ENCODE measurements around the gene HIRIP3. TPM values are rescaled to one million over a fixed set of nuclear protein-coding genes. Genes with fewer than 3 reads are reported as not detected.

The HIRIP3 gene
- total and polyA plus RNA-seq, 2 of the 13 experiments (the other 11 are each of a cell fraction or from before 2014, with no cell fraction given): 12.6 to 17.2 TPM

DNA sequence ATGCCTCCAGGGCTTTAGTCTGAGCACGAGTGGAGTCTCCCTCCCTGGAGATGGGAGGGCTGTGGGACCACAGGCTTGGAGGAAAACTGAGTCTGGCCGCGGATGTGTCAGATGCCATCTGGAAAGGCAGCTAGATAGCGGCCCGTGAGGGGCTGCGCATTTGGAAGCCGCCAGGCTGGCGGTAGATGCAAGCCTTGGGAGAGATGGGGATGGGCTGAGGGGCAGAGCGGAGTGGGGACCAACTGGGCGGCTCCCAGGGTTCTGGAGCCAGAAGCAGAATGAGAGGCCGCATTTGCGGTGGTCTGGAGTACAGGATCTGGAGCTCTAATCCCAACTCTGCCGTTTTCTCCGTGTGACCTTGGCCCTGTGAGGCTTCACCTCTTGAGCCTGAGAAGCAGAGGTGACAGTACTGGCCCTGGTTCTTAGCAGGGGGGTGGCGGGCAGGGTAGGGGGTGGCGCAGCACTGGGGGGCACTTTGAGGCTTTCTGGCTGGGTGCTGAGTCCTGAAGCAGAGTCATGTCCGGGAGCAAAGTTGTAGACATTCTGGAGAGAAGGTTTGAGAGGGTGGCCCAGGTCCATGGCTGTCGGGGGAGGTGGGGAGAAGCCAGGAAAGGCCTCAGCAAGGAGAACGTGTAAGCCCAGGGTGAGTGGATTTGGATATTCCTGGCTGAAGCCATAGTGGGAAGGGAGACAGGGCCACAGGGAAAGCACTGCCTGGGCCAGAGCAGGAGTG lies 7.4 kb upstream of the HIRIP3 start:
- H3K79me2 ChIP-seq (ENCODE audit: insufficient read depth, low read length): no peaks in the 10 kb centered on the region
- H3K27me3 ChIP-seq (ENCODE audit: control insufficient read depth in 1 of 2, insufficient read depth in 2 of 2, low read length in 2 of 2): no peaks in the 10 kb centered on the region
- H3K27ac ChIP-seq (ENCODE audit: extremely low read length, insufficient read depth, low read length): no peak overlapping the region
- FAIRE-seq (no peak), ATAC-seq (no peak), DNase-seq (ENCODE audit: low spot score) (no peak)
- H4K20me1 ChIP-seq (ENCODE audit: insufficient read depth, low read length): no peaks in the 10 kb centered on the region
- peaks cover 0 to 3% of the 10 kb centered on the region in 2 experiments; a peak in 1 of 5 replicates for H3K36me3 ChIP-seq (replicated peaks in 1 of 2; ENCODE audit: control insufficient read depth in 1 of 2, insufficient read depth in 2 of 2, low read length in 2 of 2)
- H3K4me2 ChIP-seq (ENCODE audit: low read depth, low read length): no peak overlapping the region
- H3K9me3 ChIP-seq (ENCODE audit: low read length): no peaks in the 10 kb centered on the region
- H2AFZ ChIP-seq (ENCODE audit: low read length): no peak overlapping the region
- TF ChIP-seq HNRNPLL (IDR thresholded peaks at IDR 0.05; ENCODE audit: low read depth, low read length, poor library complexity, severe bottlenecking) (no peak), CENPX (CRISPR knock-in tag; IDR thresholded peaks at IDR 0.05) (no peak), ZBTB38 (CRISPR knock-in tag; IDR thresholded peaks at IDR 0.05) (no peak), AGO2 (optimal IDR thresholded peaks at IDR 0.05; ENCODE audit: low read depth, low read length) (no peak), HDAC1 (CRISPR knock-in tag; IDR thresholded peaks at IDR 0.05) (no peak), MZF1 (CRISPR knock-in tag; IDR thresholded peaks at IDR 0.05; ENCODE audit: borderline replicate concordance) (no peak), ZNF230 (CRISPR knock-in tag; IDR thresholded peaks at IDR 0.05) (no peak), ZNF354B (CRISPR knock-in tag; IDR thresholded peaks at IDR 0.05) (no peak), MEIS2 (CRISPR knock-in tag; IDR thresholded peaks at IDR 0.05) (no peak), ZEB1 (IDR thresholded peaks at IDR 0.05; ENCODE audit: insufficient replicate concordance, low read depth) (no peak), SMARCE1 (IDR thresholded peaks at IDR 0.05; ENCODE audit: borderline replicate concordance) (no peak), SSRP1 (CRISPR knock-in tag; IDR thresholded peaks at IDR 0.05) (no peak), TBL1XR1 (IDR thresholded peaks at IDR 0.05; ENCODE audit: borderline replicate concordance, low read length, partially characterized antibody) (no peak), NCOA5 (CRISPR knock-in tag; IDR thresholded peaks at IDR 0.05) (no peak), SOX5 (CRISPR knock-in tag; IDR thresholded peaks at IDR 0.05; ENCODE audit: borderline replicate concordance) (no peak)
- TF ChIP-seq, protein P1, sequence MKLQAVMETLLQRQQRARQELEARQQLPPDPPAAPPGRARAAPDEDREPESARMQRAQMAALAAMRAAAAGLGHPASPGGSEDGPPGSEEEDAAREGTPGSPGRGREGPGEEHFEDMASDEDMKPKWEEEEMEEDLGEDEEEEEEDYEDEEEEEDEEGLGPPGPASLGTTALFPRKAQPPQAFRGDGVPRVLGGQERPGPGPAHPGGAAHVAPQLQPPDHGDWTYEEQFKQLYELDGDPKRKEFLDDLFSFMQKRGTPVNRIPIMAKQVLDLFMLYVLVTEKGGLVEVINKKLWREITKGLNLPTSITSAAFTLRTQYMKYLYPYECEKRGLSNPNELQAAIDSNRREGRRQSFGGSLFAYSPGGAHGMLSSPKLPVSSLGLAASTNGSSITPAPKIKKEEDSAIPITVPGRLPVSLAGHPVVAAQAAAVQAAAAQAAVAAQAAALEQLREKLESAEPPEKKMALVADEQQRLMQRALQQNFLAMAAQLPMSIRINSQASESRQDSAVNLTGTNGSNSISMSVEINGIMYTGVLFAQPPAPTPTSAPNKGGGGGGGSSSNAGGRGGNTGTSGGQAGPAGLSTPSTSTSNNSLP (IDR thresholded peaks at IDR 0.05; ENCODE audit: low read depth, low read length): no peak
- TF ChIP-seq, protein P2, sequence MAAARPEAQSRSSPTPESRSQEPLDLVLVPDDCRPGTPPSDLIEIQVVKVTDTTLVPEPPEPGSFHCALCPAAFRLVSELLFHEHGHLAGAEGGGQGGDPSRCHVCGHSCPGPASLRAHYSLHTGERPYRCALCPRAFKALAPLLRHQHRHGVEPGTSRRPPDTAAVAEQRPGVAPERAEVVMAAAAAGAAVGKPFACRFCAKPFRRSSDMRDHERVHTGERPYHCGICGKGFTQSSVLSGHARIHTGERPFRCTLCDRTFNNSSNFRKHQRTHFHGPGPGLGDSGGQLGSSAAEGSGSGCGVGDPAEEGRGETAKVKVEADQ (CRISPR knock-in tag; IDR thresholded peaks at IDR 0.05; ENCODE audit: borderline replicate concordance): no peak
- TF ChIP-seq, protein P3, sequence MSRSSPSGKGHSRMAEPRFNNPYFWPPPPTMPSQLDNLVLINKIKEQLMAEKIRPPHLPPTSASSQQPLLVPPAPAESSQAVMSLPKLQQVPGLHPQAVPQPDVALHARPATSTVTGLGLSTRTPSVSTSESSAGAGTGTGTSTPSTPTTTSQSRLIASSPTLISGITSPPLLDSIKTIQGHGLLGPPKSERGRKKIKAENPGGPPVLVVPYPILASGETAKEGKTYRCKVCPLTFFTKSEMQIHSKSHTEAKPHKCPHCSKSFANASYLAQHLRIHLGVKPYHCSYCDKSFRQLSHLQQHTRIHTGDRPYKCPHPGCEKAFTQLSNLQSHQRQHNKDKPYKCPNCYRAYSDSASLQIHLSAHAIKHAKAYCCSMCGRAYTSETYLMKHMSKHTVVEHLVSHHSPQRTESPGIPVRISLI (CRISPR knock-in tag; IDR thresholded peaks at IDR 0.05; ENCODE audit: borderline replicate concordance): no peak
- H3K4me1 ChIP-seq (ENCODE audit: insufficient read depth, low read length): no peaks in the 10 kb centered on the region
- H3K4me3 ChIP-seq (replicated peaks in 1 of 3; ENCODE audit: insufficient read depth in 1 of 3, low read depth in 2 of 3, low read length in 3 of 3): no peak overlapping the region
- ChIA-PET POLR2A (interaction anchor here (0.5 to 0.6 kb wide), 2 partner anchors 30 to 692 kb away, joined by 3 read pairs; no protein-coding TSS in a partner anchor), CTCF (ENCODE audit: low intra/inter-chr PET ratio, low total read pairs) (no interaction called here)
- BruUV-seq (replicated peaks): no TSS peak
- 94% methylated on average over 19 of the region's 19 CpGs for WGBS (ENCODE audit: low lambda C conversion rate)
- intact Hi-C loops (cut with micrococcal nuclease; ENCODE audit: unreplicated experiment) (no loop called here), in situ Hi-C loops (cut with HindIII; ENCODE audit: extremely low pct_ligation_motif_present, low pct_unique_long_range_greater_than_20kb) (loop anchor here (10.0 kb wide), 1 partner anchor 138 kb away; the partner anchor contains the start of gene CDIPT)
- no peak overlapping the region for H3K9ac ChIP-seq (ENCODE audit: insufficient read depth, low read depth, low read length)

Data from HepG2 (cell line).